ENCODE results near the gene CELF5.

DNA sequence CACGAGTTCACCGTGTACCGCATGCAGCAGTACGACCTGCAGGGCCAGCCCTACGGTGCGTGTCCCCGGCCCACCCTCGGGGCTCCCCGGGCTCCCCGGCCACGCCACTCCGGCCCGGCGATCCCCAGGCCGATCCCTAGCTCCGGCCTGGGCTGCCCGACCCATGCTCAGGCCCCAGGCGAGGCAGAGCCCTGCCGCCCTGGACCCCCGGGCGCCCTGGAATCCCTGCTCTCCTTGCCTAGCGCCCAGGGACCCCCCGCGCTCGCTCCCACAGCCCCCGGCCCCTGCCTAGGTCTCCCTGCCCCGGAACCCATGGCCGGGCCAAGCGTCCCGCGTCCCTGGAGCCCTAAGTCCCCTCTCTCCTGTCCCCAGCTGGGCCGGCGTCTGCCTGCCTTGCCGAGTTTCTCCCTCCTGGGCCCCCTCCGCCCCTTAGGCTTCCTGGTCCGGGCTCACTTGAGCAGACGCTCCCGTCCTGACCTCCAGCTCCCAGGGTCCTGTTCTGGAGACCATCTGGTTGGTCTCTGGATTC lies 38.2 kb upstream of the CELF5 start:
- TF ChIP-seq, protein P1, sequence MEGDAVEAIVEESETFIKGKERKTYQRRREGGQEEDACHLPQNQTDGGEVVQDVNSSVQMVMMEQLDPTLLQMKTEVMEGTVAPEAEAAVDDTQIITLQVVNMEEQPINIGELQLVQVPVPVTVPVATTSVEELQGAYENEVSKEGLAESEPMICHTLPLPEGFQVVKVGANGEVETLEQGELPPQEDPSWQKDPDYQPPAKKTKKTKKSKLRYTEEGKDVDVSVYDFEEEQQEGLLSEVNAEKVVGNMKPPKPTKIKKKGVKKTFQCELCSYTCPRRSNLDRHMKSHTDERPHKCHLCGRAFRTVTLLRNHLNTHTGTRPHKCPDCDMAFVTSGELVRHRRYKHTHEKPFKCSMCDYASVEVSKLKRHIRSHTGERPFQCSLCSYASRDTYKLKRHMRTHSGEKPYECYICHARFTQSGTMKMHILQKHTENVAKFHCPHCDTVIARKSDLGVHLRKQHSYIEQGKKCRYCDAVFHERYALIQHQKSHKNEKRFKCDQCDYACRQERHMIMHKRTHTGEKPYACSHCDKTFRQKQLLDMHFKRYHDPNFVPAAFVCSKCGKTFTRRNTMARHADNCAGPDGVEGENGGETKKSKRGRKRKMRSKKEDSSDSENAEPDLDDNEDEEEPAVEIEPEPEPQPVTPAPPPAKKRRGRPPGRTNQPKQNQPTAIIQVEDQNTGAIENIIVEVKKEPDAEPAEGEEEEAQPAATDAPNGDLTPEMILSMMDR (IDR thresholded peaks at IDR 0.05): no peak
- no peak for TF ChIP-seq EP300 (IDR thresholded peaks at IDR 0.05)
